Activated T-cell treated with anti-CD3 and anti-CD28 coated beads for 24 hours (primary cell): ENCODE measurements around the gene FHOD3.
"Not testable (repeated sequence)": the region's sequence is repeated elsewhere in the genome, so short reads cannot be mapped to it uniquely, and the experiment has no call there.

Source experiments
- DNase-seq: peaks from one replicate; pipeline ENCODE4 v3.0.0-alpha.2; 2020; ENCODE audit warnings: low read depth

Gene FHOD3

DNA sequence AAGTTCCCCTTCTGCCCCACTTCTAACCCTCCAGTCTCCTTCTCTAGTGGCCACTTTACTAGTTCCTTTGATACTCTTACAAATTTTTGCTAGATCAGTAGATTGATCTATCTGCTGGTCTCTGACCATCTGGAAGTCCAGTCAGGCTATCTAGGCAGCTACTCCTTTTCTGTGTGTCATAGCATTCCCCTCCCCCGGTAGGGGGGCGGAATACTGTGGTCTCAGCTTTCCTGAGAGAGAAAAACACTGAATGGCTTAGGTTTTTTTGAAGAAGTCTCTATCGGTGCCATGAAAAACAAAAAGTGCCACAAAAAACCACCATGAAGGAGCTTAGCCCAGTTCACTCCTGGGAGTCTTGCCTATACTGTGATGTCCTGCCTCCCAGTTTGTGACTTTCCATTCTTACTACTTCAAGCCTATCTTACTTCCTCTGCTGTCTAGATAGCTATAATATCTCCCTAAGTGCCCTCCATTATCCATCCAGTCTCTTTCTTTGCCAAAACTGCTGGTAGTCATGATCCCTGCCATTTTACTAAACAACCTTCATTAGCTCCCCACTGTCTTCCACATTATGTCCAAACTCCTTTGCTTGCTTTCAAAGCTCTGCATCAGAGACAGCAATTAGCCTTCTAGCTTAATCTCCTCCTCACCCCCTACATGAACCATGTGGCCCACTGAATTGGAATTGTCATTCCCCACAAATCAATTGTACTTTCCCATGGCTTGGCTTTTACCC lies 501.4 kb downstream of the FHOD3 start:
- no peak for DNase-seq

DNA sequence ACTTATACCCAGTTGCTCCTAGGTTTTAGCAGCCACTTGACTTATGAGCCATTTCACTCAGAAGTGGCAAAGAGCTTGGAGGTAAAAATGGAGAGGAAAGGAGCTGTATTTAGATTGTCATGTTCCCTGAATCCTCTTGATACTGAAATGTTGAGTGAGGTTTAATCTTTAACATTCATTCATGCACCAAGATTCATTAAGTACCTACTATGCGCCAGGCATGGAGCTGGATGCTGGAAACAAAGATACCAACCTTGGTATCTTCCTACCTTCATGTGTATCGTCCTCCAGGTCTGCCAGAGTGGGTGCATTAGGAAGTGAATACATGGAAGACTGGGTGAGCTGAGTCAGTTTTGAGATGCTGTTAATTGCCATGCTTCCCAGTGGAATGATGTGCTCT lies 507.6 kb downstream of the FHOD3 start:
- no peak for DNase-seq

- no peak for DNase-seq
These were observed 511.2 kb downstream of the FHOD3 start for GRCh38 chr18:36808681-36809080.

- peak; percentile 21 for DNase-seq
These were observed 512.3 kb downstream of the FHOD3 start for GRCh38 chr18:36809590-36810381.

- DNase-seq: no peak
These were observed 513.9 kb downstream of the FHOD3 start for GRCh38 chr18:36811430-36811829.

DNA sequence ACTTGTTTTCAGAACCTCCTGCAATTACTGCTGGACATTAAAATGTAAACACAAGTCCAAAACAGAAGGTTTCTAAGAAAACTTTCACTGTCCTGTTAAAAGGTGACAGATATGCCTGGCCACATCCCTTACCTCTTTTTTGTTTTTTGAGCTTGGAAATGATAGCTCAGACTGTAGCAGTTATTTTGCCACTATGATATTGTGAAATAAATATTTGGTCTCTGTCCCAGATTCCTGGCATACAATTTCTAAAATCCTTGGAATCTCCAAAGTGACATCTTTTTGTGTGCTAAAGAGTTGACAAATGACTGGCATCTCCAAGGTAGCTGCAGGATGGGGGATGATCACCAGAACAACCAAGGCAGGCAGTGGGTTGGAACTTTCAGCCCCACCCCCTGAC lies 514.4 kb downstream of the FHOD3 start:
- DNase-seq: no peak

- no peak for DNase-seq
These were observed 515.2 kb downstream of the FHOD3 start for GRCh38 chr18:36812678-36813077.

GRCh38 chr18:36813101-36813775 lies 515.7 kb downstream of the FHOD3 start:
- no peak for DNase-seq

GRCh38 chr18:36813824-36814223 lies 516.3 kb downstream of the FHOD3 start:
- no peak for DNase-seq

DNA sequence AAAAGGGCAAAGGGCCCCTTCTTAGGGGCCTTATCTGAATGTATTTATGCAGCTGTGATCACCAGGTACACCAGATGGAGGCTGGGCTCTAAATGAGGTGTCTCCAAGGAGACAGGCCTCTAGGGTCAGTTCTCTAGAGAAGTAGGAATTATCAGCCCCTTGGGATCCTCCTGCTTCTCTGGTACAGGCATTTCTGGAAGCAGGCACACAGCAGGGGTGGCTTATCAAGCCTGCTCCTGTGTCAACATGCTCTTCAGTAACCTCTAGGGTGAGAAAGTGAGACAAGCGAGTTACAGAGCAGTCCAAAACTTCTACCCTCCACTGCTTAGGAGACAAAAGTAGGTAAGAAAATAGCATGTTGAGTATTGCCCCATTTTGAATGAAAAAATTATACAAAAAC lies 517.5 kb downstream of the FHOD3 start:
- DNase-seq: no peak

DNA sequence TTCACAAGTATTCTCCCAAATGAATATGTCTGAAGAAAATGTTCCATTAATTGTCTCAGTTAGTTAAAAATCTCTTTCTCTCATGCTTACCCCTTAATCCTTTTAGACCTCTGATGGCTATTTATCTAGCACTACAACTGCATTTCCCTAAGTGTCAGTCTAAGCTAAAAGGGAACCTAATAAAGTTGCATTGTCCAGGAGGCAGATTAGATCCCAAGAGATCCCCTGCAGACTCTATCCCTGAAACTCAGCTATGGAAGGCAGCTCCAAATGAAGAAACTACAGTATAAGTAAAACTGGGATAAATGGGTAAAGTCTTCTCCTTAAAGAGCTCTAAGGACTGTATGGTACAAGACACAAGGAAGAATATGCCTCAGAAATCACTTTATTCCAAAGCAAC lies 518.6 kb downstream of the FHOD3 start:
- not testable (repeated sequence) for DNase-seq

DNA sequence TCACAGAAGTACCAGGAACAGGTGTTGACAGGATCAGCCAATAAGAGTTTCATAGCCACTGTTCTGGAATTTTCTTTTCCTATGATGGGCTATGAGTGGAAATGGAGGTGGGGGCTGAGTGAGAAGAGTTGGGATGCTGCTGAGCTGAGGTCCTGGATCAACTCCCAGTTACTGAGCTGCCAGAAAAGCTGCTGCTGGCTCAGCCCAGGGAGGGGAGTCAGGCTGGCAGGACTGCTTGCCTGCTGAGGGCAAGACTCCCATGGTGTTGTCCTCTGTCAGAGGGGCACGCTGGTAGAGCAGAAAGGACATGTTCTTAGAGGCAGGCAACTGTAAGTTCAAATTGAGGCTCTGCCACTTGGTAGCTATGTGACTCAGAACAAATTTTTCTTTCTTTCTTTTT lies 519.5 kb downstream of the FHOD3 start:
- no peak for DNase-seq

- DNase-seq: no peak
These were observed 521.1 kb downstream of the FHOD3 start for GRCh38 chr18:36818652-36819051.

DNA sequence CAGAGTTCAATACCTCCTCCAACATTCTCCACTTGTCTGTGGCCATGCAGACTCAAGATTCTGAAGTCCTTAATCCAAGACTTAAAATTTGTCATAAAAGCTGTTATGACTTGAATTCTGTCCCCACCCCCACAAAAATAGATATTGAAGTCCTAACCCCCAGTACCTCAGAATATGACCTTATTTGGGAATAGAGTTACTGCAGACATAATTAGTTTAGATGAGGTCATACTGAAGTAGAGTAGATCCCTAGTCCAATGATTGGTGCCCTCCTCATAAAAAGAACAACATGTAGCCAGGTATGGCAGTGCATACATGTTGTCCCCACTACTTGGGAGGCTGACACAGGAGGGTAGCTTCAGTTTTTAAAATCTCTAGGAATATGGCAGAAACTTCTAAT lies 522.1 kb downstream of the FHOD3 start:
- no peak for DNase-seq

GRCh38 chr18:36821681-36822080 lies 524.2 kb downstream of the FHOD3 start:
- no peak for DNase-seq

DNA sequence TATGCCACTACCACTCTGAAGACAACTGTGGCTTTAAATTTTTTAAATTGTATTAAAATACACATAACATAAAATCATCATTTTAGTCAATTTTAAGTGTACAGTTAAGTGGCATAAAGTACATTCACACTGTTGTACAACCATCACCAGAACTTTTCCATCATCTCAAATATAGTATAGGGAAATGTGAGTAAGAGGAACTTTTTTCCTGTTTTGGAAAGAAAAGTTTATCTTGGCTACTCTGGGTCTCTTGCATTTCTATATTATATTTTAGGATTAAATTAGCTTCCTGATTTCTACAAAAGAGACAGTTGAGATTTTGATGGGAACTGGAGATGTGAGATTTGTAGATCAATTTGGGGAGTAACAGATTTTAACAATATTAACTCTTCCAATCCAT lies 528.0 kb downstream of the FHOD3 start:
- no peak for DNase-seq

DNA sequence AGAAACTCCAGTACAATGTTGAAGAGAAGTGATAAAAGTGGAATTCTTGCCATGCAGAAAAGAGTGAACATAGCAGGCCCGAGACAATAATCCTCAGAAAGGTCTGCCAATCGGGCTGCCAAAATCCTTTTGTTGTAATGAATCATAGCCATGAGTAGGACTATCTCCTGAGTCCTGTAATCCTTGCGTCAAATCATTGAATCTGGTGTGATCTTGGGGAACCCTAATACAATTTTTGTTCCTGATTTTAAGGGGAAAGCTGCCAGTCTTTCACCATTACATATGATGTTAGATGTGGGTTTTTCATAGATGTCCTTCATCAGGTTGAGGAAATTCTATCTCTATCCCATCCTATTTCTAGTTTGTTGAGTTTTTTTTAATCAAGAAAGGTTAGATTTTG lies 529.0 kb downstream of the FHOD3 start:
- no peak for DNase-seq

GRCh38 chr18:36828157-36828629 lies 530.7 kb downstream of the FHOD3 start:
- DNase-seq: peak; percentile 9

DNA sequence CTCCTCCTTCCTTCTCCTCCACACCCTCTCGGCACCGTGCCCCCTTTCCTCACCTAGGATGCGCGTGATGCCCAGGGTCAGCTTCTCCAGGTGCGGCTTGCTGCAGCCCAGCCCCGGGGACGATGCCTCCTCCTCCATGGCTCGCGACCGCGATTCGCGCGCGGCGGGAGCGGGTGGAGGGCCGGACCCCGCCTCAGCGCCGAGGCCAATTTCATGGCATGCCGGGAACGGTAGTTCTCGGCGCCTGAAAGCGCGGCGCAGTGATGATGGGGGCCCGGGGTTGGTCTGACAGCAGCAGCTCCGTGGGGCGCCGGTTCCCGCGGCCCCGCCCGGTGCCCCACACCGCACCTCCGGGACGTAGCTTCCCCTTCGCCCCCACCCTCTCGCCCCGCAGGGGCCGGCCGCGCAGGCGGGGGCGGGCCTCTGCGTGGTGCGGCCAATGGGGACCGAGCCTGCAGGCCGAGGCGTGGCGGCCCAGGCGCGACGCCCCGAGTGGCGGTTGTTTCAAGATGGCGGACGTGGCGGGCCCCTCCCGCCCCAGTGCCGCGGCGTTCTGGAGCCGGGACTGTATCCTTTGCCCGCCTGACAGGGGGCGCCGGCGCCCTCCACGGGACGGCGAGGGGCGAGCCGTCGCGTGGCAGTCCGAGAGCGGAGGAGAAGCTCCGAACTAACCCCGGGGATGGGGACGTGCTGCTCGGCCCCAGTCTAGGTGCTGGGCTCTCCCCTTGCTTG lies 531.3 kb downstream of the FHOD3 start, which contains the start of the genes KIAA1328 and TPGS2:
Gene KIAA1328 (plus strand): TSS at position 498 of the 732 bp plus-strand sequence. CDS start 12 bp downstream, at position 510.
Gene TPGS2 (minus strand): TSS at position 373 of the 732 bp plus-strand sequence. CDS start 235 bp downstream, at position 138.
- DNase-seq: peak; percentile 87
